Choroid plexus epithelial cell (primary cell): Measurements from ENCODE around the gene PNLIPRP3.

Experiments used
- DNase-seq: peaks from one replicate; pipeline ENCODE4 v3.0.0-alpha.2; 2010; ENCODE audit warnings: low read depth
- H3K4me3 ChIP-seq: 2 replicates; pipeline ENCODE4 v1.5.1; 2011; ENCODE audit warnings: low read depth, mild to moderate bottlenecking, control low read depth, low read length, moderate library complexity
- TF ChIP-seq, protein P1 (sequence below): conservative IDR thresholded peaks from 2 replicates; pipeline ENCODE4 v1.5.1; 2011; ENCODE audit warnings: low read depth, mild to moderate bottlenecking, control low read depth, inconsistent platforms, low read length, moderate library complexity

The PNLIPRP3 gene

DNA sequence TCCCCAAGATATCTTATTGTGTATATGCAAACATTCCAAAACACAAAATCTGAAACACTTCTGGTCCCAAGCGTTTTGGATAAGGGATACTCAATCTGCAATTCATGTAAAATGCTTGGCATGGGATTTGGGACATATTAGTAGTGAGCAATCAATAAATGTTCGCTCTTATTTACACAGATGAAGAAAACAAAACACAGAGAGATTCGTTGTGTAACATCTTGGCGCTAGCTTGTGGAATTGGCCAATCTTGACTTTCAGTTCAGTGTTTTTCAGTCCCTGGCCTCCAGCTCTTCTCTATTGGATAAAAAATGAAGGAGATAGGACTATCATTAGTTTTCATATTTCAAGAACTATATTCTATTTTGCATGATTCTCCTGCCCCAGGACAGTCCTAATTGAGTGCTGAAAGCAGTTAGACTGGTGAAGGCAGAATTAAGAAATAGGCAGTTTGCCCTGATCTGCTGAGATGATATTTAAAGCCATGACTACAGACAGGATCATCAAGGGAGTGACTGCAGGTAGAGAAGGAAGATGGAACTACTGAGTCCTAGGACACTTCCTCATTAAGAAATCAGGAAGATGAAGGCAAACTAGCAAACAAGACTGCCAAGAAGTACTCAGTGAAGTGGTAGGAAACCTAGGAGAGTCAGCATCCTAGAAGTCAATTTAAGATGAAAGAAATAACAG, 1.8 kb downstream of the PNLIPRP3 start:
- no peak for DNase-seq
- H3K4me3 ChIP-seq: no peak overlapping the region
- TF ChIP-seq, protein P1, sequence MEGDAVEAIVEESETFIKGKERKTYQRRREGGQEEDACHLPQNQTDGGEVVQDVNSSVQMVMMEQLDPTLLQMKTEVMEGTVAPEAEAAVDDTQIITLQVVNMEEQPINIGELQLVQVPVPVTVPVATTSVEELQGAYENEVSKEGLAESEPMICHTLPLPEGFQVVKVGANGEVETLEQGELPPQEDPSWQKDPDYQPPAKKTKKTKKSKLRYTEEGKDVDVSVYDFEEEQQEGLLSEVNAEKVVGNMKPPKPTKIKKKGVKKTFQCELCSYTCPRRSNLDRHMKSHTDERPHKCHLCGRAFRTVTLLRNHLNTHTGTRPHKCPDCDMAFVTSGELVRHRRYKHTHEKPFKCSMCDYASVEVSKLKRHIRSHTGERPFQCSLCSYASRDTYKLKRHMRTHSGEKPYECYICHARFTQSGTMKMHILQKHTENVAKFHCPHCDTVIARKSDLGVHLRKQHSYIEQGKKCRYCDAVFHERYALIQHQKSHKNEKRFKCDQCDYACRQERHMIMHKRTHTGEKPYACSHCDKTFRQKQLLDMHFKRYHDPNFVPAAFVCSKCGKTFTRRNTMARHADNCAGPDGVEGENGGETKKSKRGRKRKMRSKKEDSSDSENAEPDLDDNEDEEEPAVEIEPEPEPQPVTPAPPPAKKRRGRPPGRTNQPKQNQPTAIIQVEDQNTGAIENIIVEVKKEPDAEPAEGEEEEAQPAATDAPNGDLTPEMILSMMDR: no peak

DNA sequence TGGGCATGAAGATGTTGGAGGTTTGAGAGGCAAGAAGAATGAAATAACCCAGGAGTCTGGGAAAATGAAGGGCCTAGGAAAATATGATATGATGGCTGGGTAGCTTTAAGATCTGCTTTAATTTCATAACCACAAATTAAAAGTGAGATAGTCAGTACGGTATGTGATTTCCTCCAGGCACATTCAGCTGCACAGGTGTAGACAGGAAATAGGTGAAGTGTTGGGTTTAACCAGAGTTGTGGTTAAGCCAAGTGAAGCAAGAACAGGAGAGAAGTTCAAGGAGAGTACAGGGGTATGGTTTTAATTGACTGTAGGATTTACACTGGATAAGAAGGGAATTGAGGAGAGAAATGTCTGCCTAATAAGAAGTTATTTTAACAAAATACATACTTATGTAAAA, 2.6 kb downstream of the PNLIPRP3 start:
- H3K4me3 ChIP-seq: no peak overlapping the region
- TF ChIP-seq, protein P1: no peak
- DNase-seq: no peak

DNA sequence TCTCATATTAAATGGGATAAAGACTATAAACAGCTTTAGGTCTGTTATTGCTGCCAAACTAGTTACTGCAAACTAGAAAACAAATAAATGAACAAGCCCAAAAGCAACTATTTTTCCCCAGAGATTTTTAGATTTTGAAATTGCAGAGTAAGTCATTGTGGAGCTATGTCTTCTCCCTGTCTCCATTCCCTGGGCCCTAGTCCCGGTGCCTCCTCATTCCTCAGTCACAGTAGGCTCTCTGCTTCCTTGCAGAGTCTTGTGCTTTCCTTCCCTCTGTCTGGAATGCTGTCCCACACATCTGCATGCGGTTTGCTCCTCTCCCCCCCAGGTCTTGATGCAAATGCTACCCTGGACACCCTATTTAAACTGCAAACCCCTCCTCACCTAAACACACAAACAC, 4.0 kb downstream of the PNLIPRP3 start:
- no peak for DNase-seq
- H3K4me3 ChIP-seq: no peak overlapping the region
- TF ChIP-seq, protein P1: no peak

DNA sequence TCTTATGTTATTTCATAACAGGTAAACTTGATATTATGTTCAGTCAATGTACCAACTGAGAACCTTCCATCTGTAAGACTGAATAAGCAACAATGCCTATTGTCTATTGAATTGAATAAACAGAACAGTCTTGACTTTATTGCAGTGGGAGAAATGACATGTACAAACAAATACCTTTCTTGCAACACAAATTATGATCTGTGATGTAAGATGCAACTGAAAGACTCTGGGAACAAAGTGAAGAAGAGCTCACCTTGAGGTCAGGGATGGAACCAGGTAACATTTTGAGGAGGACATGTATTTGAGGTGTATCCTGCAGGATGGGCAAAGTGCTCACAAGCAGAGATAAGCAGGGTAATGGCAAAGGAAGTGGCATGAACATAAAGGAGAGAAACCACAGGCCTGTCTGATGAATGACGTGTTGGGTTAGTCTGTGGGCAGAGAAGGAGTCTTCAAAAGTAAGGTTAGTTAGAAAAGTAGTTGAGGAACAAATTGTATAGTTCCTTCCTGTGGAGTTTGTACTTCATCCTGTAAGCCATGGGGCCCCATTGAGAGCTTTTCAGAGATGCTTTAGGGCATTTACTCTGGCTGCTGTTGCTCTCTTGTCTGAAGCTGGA, 9.5 kb downstream of the PNLIPRP3 start:
- H3K4me3 ChIP-seq: no peak overlapping the region
- no peak for DNase-seq
- TF ChIP-seq, protein P1: no peak

DNA sequence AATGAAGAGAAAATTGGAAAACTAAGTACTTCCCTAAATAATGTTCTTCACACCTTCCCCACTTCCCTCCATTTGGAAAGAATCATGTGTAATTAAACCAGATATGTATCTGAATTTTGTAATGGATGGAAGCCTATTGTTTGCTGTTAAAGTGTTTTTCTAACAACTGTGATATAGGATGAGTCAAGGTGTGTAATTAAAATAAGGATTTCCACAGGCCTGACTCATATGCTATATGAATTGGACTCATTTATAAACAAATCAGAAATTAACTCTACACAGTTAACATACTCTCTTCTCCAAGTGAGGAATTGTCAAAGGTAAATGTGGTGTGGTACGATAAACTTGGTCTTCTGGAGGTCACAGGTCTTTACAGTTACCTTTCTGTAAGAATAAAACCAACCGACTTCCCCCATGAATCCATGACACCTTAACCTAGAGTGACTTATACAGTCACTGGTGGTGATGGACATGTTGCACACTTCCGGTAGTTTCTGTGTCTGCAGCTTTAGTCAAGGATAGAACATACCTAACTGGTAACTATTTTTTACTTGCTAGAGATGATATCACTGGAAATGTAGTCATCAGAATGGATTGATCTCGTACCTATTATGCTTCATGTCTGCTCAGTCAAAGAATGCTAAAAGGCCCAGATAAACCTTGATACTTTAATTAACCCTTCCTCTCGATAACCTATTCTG, 12.8 kb downstream of the PNLIPRP3 start:
- TF ChIP-seq, protein P1: no peak
- DNase-seq: no peak

DNA sequence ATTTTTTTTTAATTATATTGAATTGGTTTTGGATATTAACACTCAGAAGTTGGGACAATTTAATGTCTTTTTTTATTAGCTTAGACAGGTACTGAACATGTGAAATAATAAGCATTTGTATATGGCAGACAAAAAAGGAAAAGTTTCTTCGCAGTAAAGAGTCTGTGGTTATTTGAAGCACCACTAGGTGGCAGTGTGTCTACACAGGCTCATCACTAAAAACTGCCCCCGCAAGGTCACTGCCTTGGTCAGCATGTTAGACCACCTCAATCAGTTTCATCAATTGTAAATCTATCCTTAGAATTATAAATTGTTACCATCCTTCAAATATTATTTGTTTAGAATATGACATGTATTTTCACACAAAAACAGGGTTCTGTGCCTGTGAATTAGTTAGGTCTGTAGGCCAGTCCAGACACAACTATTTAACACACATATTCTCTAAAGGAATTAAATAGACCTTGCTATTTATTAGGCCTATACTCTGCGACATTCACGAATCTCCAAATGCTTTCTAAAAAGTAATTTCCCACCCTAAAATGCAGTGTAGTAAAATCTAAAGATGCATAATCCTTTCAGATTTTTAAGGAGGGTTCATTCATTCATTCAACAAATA, 17.0 kb downstream of the PNLIPRP3 start:
- TF ChIP-seq, protein P1: peak; percentile 84
- peak; percentile 53 for DNase-seq
- H3K4me3 ChIP-seq: no peak overlapping the region

More for the DNA sequence above, 12.8 kb downstream of the PNLIPRP3 start:
- H3K4me3 ChIP-seq: no peak overlapping the region
